NOMO-1 treated with DMSO at 0.1 percent for 48 hours (cell line): ENCODE results near the gene NKD1.
"Not testable (repeated sequence)": the region's sequence is repeated elsewhere in the genome, so short reads cannot be mapped to it uniquely, and the experiment has no call there.

ENCODE experiments used
- DNase-seq: peaks from one replicate; lab custom pipeline; 2025; ENCODE audit not compliant: unreplicated experiment; lab: John Stamatoyannopoulos, UW

The NKD1 gene

DNA sequence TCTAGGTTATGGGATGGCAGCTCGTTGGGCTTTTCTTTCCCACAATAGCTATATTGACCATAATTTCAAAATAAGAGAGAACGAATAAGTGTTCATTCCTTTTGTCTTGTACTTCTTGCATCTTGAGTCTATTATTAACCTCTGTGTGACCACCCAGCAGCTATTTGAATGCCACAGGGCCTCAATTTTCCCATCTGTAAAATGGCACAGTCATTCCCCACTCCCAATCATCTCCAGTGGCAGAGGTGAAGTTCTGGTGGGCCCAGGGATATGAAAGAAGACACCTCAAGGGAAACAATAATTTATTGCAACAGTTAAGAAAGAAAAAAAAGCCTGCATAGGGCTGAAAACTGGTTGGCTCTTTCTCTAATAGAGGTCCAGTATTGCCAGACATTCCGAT is 28.6 kb upstream of the NKD1 start:
- DNase-seq: no peak

DNA sequence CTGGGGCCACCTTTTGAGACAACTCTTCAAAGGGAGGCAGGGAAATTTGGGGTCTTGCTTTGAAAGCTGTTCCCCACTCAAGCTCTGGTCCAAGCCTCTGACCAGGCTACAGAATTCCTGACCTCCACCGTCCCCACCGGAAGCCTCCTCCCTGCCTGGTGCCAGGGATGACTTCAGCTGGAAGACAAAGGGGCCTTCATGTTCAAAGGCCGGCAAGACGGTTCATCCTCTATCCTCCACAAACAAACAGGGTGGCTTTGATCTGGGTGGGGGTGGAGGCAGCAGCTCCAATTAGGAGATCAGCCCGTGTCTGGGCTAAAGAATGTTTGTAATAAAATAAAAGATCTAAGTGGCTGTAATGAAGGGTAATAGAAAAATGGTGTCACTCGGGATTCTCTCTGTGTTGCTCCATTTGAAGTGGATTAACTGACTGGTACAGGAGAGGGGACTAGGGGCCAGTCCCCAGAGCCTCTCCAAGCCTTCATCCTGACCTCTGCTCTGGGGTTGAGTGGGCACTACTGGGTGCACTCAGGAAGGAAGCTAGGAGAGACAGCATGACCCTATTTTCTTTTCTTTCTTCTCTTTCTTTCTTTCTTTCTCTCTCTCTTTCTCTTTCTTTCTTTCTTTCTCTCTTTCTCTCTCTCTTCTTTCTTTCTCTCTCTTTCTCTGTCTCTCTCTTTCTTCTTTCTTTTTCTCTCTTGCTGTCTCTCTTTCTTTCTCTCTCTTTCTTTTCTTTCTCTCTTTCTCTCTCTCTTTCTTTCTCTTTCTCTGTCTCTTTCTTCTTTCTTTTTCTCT is 27.5 kb upstream of the NKD1 start:
- no peak for DNase-seq

DNA sequence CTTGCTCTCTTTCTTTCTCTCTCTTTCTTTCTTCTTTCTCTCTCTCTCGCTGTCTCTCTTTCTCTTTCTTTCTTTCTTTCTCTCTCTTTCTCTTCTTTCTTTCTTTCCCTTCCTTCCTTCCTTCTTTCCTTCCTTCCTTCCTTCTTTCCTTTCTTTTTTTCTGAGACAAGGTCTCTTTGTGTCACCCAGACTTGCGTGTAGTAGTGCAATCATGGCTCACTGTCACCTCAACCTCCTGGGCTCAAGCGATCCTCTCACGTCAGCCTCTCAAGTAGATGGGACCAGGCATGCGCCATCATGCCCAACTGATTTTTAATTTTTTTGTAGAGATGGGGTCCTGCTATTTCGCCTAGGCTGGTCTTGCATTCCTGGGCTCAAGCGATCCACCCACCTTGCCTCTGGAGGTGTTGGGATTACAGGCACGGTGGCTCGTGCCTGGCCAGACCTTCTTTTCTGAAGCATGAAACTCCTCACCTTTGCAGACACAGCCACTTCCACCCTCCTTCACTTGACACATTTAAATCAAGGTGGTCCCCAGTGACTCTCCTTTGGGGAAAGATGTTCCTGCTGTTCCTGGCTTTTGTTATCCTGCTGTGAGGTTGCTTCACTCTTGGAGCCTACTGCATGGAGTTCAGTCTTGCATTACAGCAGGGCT is 26.8 kb upstream of the NKD1 start:
- DNase-seq: no peak

DNA sequence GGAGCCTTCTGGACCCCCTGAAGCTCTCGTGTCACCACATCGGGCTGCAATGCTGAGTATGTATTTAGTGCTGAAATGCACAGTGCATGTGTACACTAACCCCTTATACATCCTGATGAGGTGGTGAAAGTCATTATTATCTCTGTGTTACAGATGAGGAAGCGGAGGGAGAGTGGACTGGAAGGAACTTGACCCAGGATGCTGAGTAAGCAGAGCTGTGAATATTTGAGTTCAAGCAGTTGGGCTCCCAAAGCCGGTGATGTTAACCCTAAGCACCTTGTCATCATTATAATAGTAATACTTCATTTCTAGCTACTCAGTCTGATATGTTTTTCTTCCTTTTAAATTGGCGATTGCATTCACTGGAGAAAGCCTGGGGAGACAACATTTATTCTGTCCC is 25.9 kb upstream of the NKD1 start:
- no peak for DNase-seq

DNA sequence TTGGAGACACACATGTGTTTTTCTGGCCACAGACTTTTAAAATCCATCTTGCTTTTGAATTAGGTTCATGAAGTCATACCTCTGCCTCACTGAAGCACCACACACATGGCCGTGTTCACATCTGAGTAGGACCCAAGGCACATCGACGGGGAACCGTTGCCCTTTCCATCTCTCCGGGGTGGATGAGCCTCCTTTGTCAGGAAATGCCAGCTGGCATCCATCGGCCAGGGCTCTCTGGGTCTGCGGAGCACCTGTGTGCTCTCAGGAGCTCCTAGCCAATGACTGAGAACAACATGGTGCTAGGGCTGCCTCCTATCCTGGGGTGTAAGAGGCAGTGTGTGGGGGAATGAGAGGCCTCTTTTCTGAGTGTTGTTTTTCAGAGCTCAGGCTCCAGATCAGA is 24.5 kb upstream of the NKD1 start:
- DNase-seq: no peak

DNA sequence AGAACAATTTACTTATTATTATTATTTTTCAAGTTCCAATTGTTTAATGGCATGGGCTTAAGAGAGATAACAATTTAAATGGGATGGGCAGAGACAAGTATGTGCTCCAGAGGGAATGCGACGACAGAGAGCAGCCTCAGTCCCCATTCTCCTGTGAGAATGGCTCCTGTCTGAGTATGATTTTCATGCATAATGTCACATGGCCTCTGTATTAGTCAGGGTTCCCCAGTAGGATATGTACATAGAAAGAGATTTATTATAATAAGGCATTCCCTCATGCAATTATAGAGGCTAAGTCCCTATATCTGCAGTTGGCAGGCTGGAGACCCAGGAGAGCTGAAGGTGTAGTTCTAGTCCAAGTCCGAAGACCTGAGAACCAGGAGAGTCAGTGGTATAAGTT is 22.9 kb upstream of the NKD1 start:
- DNase-seq: no peak

DNA sequence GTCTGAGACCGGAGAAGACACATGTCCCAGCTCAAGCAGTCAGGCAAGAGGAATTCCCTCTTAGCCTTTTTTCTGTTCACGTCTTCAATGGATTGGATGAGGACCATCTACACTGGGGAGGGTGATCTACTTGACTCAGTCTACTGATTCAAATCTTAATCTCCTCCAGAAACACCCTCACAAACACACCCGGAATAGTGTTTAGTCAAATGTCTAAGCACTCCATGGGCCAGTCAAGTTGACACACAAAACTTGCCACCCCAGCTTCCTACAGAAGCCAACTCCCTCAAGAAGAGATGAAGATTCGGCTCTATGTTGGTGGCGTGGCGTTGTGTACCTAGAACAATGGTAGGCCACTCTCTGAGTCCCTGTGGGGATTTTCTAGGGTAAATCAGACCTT is 22.5 kb upstream of the NKD1 start:
- no peak for DNase-seq

DNA sequence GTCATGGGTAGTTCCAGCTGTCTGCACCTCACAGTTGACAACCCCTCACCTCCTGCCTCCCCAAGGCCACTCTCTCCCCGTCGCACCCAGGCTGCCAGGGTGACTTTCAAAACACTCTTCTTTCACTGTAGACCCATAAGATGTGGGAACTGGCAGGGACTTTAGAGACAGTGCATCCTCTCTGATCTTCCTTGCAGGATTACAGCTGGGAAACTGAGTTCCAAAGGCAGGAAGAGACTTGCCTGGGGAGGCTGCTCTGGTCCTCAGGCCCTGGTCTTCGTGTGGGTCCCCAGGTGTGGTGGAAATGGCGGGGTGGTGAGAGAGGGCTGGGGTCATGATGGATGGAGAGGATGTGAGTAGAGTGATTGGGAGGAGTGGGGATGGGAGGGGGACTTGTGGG is 21.9 kb upstream of the NKD1 start:
- no peak for DNase-seq

DNA sequence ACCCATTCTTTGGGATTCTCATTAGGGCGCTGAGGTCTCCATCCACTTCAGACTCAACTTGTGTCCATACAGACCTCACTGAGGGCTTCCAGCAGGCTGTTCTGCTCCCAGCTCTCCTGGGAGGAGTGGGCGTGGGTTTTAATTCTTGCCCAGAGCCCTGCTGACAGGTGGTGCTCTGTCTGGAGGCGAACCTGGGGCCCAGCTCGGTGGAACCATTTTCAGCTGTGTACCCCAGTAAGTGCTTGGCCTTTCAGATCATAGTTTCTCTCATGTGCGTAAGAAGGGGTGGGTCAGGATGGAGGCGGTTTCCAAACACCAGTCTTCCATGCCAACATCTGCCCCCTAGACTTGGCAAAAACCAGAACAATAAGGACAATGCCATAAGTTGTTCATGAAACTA is 21.4 kb upstream of the NKD1 start:
- DNase-seq: no peak

DNA sequence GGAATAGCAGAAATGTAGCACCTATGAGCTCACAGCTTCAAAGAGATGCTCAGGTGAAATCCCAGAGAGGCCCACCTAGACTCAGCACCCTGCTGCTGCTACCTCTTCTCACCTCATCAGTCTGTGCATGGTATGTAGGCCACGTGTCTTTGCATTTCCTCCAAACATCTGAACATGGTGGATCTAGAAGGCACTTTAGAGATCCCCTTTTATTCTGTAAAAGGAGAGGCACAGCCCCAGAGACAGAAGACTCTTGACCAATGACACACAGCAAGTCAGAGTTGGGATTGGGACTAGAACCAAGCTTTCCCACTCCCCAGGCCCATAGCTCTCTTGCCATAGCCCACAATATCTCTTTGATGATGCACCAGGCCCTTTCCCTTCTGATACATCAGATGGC is 19.4 kb upstream of the NKD1 start:
- DNase-seq: no peak

DNA sequence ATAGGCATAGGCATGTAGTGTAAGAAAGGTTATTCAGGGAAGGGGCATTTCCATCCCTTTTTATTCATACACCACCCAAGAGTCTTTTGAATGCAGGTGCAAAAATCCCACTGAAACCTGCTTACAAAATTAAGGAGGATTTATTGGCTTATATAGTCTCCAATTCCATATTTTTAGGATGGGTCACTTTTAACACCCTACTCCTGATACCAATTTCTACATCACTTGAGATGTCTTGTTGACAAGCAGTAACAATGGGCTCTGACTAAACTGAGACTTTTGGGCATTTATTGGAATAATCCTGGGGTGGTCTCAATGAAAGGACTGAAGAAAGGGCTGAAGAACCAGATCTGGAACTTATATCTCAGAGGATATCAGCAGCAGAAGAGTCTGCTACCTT is 18.9 kb upstream of the NKD1 start:
- no peak for DNase-seq

DNA sequence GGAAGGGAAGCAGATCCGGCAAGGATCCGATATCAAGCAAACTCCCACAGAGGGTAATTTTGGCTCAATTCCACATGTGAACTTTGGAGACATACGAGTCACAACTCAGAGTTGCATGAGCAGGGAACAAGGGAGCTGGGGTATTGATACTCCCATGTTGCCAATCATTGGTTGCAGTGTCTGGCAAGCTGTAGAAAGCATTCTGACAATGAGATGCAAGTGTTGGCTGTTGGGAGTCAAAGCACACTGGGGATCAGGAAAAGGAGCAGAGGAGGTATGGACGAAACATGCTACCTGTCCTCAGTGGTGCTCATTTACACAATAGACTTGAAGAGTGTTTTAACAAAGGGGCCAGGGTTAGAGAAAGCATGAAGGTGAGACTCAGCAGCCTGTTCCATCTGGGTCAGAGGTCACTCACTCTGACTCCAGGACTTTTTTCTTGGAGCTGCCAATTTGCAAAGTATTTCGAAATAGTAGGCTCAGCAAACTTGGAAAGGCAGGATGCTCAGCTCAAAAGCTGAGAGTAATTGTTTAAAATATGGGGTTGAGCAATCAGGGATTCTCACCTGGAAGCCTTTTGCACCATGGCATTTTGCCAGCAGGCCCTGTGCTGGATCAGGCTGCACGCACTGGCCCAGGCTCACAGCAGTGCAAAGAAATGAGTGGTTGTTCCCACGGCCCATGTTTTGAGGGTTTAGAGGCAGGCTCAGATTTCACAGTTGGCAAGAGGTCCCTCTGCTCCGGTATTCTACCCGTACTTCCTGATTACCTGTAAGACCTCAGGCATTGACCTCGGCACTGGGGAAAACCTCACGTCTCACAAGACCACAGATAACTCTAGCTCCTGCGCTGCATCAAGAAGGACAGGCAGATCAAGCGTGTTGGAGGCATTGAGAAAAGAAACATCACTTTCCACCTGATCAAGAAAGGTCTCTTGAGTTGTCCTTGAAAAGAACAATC is 17.6 kb upstream of the NKD1 start:
- DNase-seq: no peak

DNA sequence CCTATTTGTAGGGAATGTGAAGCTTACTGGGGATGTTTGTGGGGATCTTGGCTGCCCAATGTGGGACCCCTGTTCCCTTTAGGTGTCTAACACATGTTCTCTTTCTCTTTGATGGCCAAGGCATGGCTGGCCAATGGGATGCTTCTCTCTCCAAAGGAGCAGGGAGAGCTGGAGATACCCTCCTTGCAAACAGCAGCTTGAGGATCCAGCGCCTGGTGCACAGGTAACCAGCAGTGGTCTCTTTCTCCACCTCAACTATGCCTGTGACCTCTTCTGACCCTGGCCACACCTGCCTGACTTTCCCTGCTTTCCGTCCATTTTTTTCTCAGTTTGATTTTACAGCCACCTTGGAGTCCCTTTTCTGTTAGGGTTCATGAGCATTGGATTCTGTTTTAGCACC is 16.8 kb upstream of the NKD1 start:
- no peak for DNase-seq

DNA sequence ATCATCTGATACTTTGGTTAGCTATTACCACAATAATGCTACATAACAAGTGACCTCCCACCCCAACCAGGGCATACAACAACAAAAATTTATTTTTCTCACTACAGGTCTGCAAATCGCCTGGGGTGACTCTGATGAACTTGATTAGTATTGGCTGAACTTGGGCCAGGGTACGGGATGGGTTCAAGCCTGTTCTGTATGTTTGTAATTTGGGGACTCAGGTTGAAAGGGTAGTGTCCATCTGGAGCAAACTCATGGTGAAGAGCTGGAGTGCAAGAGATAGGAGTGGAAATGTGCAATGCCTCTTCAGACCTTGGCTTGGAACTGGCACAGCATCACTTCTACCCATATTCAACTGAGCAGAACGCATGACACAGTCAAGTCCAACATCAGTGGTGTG is 16.3 kb upstream of the NKD1 start:
- DNase-seq: no peak

DNA sequence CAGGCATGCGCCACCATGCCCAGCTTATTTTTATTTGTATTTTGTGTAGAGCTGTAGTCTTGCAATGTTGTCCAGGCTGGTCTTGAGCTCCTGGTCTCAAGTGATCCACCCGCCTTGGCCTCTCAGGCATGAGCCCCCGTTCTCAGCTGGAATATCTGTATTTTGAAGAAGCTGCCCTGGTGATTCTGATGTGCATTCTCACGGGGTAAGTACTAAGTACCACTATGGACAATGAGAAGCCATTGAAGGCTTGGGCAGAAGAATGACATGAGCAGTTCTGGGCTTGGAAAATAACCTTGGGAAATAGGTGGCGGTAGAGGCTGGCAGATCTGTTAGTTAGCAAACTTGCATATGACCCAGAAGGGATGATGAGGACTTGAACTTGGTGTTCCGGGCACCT is 15.6 kb upstream of the NKD1 start:
- DNase-seq: no peak

DNA sequence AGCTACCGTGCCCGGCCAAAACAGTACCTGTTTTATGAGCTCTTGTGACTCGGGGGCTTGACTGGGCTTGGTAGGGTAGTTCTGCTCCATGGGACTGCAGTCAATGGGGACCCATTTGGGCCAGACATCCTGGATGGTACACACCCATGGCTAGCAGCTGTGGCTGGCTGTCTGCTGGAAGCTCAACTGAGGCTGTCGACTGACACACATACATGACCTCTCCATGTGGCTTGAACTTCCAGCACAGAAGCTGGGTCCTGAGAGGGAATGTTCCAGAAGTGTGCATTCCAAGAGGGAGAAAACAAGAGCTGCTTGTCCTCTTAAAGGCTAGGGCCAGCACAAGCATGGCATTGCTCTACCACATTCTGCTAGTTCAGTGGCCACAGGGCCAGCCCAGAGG is 14.9 kb upstream of the NKD1 start:
- no peak for DNase-seq

DNA sequence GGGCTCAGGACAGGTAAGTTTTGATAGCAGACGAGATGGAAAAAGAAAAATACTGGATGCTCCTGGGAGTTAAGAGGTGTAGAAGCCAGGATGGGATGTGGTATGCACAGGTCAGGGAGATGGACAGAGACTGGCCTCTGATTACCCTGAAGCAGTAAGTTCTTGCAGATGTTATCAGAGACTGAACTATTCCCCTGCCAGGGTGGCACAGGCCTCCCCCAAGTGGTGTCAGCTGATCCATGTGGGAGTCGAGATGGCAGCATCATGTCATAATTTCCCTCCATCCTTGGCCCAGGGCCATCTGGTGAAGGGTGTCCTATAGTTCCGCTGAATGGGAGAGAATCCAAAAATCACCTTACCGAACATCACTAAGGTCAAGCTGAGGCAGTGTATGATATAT is 14.1 kb upstream of the NKD1 start:
- DNase-seq: no peak

DNA sequence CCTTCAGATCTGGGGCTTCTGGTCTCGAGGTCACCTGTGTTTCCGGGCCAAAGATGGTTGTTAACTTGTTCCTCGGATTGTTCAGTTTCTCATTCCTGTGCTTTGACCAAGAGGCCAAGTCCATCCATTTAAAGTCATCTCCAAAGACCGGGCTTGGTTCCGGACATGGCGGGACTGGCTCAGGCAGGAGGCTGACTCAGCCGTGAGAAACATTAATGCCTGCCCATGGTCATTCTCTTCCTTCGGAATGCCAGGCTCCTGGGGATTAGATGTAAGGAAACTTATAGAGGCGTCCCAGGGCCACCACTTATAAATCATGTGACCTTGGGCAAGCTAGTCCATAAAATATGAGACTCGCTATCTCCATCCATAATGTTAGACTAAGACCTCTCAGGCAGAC is 13.6 kb upstream of the NKD1 start:
- no peak for DNase-seq

DNA sequence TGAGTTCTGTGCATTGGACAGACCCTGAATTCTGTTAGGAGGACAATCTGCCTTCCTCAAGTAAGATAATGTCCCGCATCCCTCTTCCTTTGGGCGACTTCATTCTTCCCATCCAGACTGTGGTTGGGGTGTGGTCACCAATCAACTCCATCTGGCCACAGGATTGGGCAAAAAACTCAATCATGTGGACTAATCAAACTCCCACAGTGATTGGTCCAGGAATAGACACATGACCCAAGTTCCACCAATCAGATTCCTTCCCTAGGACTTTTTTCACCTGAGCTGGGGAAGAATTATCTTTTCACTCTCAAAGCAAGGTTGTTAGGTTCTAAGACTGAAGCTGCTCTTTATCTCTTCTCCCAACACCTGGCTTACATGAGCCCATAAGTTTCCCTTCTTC is 13.2 kb upstream of the NKD1 start:
- no peak for DNase-seq

DNA sequence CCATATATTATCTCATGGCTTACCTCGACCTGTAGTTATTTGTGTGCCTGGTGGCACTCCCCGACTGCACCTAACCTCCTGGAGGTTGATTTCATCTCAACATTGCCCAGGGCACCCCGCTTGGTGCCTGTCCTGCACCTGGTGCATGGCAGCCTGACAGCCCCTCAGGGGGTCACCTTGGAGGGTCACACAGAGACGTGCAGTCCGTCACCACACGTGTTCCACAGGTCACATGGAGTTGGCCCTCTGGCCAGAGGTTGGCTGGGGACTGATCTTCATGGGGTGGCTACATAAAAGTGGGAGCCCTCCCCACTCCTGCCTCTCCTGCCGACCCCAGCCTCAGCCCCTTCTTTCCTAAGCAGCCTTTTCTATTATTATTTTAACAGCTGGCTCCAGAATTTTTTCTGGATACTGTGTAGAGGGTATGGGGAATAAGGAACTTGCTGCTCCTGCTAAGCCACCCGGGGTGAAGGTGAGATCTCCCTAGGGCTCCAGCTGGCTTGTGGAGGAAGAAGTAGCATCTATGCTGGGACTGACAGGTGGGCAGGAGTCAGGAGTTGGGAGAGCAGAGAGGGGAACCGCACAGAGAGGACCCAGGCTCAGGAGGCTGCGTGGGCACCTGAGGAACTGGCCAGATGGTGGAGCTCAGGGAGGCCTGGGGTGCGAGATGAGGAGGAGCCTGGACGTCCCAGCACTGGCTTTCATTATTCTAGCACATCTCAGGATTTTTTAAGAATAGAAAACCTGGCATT is 12.5 kb upstream of the NKD1 start:
- no peak for DNase-seq

DNA sequence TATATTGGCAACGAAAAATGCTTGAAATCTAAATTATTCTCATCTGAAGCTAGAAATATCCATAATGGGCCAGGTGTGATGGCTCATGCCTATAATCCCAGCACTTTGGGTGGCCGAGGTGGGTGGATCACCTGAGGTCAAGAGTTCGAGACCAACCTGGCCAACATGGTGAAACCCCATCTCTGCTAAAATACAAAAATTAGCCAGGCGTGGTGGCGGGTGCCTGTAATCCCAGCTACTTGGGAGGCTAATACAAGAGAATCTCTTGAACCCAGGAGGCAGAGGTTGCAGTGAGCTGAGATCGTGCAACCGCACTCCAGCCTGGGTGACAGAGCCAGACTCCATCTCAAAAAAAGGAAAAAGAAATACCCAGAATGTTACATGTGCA is 11.9 kb upstream of the NKD1 start:
- not testable (repeated sequence) for DNase-seq
